CD4-positive, alpha-beta T cell treated with Interleukin-17A for 1 hour (primary cell): ENCODE results near the gene QRSL1.
"Not testable (repeated sequence)": the region's sequence is repeated elsewhere in the genome, so short reads cannot be mapped to it uniquely, and the experiment has no call there.

ENCODE experiments used
- DNase-seq: peaks from one replicate; pipeline ENCODE4 v3.0.0-alpha.2; 2020

Gene QRSL1

DNA sequence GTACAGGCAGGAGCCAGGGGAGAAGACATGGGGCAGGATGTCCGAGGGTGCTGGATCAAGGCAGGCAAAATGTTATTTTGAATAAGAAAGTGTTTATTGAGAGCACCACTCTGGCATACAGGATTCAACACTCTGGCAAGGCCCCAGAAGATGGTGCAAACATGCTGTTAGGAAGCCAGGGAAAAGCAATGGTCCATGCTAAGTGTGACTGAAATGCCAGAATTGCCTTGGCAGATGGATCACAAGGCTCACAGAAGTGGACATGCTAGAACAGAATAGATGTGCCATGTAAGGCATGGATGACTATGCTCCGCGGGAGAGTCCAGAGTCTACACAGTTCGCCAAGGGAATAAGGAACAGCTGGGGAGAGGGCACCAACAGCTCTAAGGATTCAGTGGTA, 54.6 kb downstream of the QRSL1 start:
- no peak for DNase-seq

DNA sequence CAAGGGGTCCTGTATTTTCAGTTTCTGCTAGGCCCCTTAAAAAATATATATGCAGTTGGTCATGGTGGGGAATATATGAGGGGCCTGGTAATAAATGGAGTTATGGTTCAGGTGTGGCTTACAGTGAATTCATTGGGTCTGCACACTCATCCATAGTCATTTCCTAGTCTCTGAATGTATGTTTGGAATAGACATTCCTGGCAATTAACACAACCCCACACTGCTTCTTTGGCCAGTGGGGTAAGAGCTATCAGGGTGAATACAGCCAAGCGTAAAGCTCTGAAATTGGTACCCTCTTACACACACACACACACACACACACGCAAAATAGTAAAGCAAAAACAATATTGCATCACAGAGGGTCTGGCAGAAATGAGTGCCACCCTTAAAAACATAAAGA, 56.5 kb downstream of the QRSL1 start:
- no peak for DNase-seq

DNA sequence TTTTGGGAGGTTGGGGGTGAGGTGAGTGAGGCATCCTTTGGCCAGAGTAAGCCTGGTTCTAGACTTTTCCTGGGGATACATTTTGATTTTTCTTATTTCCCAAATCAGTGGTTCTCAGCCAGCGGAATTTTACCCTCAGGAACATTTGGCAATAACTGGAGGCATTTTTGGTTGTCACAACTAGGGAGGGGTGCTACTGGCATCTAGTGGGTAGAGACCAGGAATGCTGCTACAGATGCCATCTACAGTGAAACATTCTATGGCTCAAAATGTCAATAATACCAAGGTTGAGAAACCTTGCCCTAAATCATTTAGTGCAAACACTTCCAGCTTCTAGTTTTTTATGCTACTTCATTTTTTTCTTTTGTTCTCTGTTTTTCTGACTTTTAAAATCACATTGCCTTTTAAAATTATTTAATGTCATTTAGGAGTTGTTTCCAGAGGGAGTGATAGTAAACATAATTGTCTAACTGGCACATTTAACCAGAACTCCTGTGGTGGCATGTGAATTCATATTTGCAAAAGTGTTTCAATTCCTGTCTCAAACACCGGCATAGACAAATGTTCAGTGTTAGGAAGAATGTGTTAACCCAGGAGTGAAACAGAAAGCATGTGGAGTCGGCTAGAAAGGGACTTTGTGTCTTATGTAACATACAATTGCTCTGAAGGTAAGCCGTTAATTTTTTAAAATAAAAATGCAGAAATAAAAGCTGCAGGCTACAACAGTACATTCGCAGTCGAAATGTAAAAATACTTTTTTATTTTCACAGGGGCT, 59.0 kb downstream of the QRSL1 start:
- DNase-seq: no peak

DNA sequence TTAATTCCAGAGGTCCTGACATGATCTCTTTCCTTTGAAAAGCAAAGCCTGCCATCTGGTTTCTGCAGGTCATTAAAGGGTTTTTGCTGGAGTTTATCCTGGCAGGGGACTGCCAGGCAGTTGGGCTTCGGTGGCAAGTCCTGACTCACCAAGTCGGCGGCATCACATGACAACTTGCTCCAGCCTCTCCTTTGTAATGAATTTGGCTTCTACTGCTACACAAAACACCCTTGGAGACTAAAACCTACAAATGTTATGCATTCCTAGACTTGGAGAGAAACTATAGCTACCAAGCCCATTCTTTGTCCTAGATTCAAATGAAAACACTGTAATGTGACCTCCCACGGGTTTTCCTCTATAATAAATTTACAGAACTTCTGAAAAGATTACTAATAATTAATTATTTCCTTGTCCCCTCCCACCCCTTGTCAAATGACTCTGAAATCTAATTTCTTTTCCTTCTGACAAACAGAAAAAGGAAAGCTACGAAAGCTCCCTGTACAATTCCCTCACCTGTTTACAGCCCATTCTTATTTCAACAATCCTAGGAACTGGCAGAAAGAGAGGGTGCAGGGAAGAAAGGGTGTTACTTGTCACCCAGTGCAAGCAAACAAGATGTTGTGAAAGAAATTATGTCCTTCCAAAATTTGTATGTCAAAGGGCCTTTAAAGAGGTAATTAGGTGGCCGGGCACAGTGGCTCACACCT, 62.9 kb downstream of the QRSL1 start:
- no peak for DNase-seq

DNA sequence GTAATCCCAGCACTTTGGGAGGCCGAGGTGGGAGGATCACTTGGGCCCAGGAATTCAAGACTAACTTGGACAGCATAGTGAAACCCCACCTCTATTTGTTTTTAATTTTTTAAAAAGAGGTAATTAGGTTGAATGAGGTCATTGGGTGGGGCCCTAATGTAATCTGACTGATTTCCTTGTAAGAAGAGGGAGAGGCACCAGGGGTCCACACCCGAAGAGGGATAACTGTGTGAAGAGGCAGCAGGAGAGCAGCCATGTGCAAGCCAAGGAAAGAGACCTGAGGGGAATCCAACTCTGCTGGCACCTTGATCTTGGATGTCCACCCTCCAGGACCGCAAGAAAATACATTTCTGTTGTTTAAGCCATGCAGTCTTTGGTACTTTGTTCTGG, 63.4 kb downstream of the QRSL1 start:
- DNase-seq: no peak

DNA sequence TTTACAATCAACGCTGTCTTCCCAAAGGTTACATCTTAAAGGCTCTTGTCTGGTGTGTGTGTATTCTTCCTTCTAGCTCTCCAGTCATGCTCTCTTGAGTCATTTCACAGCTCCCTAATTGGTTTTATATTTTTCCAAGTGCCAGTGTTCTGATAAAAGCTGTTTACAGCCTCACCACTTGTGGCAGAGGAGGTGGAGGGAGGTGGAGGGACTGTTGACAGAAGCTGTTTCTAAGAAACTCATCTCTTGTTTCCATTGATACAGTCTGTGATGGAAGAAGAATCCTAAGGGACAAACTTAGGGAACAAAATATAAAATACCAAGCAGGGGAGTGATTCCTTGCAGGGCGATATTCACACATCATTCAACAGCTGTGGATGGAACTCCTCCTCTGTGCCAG, 64.0 kb downstream of the QRSL1 start:
- no peak for DNase-seq

DNA sequence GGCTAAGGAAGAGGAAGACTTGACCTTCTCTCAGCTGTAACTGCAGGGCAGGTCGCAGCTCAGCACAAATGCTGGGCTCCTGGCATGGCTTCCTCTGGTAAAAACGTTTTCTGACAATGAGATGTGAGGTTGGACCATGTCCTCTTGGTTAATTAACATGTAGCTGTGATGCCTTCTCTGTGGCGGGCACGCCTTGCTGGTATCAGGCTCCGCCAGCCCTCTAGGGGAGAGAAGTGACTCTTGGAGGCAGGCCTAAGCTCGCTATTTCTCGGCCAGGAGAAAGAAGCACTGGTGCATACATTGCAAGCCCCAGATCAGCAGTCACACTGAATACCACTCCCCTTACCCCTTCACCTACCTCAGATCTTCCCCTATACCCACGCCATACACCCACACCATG, 65.0 kb downstream of the QRSL1 start:
- DNase-seq: no peak

DNA sequence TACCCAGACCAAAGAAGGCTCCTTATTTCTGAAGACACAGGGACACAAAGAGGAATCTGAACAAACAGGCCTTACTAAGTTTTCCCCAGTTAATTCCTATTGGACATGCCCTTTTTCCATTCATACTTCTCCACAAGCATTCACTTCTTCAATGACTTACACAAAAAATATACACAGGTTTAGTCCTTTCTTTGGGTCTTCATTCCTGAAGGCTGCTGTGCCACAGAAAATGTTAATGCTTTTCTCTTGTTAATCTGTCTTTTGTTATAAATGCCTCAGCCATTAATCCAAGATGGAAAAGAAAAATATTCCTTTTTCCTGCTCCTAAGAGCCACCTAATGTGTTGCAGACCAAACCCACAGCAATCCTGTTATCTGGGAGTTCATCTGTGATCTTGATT, 71.2 kb downstream of the QRSL1 start:
- no peak for DNase-seq

DNA sequence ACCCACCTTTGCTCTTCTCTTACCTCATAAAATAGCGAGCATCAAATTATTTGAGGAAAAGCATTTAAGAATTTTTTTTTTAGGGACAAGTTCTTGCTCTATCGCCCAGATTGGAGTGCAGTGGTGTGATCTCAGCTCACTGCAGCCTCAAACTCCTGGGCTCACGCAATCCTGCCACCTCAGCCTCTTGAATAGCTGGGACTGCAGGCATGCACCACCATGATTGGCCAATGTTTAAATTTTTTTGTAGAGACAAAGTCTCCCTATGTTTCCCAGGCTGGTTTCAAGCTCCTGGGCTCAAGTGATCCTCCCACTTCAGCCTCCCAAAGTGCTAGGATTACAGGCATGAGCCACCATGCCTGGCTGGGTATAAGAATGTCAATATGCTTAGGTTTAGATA, 71.8 kb downstream of the QRSL1 start:
- not testable (repeated sequence) for DNase-seq

DNA sequence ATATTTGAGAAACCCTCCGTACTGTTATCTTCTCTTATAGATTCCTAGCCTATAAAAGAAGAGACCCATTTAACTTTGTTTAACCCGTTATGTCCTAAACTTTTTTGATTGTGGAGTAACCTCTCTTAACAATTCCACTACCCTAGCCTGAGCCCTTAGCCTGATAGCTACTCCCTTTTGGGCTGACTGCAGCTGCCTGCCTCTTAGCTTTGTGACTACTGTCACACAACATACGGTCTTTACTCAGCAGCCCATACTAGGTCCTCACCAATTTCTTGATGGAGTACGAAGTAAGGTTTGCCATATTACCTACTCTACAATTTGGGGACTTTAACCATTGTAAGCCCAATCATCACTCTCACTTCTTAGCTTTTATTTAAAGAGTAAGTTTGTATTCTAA, 72.7 kb downstream of the QRSL1 start:
- DNase-seq: no peak

DNA sequence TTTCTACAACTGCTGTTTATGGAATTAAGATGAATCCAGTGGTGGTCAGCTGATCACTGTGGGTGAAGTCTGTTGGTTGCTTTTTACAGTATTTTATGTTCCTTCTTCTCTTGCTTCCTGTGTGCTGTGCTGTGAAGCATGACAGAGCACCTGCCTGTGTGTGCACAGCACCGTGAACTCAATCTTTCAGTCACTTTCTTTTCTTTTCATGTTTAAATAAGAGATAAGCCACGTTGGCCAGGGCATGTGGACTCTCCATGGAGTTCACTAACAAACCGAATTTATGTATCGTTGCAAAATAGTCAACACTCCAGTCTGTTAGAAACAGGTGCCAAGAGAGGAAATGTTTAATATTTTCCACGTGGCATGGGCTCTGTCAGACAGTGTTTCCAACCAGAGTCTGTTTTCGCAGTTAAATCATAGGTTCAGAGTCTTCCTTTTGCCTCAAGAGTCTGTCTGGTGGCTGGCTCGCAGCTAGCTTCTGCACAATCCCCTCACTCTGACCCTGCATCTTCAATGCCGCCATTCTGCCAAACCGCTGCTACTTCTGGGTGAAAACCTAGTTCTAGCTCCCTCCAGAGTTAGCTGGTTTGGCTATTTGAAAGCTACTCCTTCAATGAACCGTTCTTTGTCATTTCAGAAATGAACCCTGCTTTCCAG, 73.2 kb downstream of the QRSL1 start:
- DNase-seq: no peak

DNA sequence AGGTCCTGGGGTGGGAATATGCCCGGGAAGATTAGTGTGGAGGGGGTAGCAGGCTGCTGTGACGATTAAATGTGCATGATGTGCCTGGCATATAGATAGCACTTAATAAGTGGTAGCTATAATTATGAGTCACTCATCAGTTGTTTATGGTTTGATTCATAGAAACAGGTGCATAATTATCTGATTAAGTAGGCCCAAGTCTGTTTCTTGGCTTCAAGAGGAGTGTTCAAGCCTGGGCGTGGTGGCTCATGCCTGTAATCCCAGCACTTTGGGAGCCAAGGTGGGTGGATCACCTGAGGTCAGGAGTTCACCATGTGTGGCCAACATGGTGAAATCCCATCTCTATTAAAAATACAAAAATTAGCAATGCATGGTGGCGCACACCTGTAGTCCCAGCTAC, 74.9 kb downstream of the QRSL1 start:
- no peak for DNase-seq

DNA sequence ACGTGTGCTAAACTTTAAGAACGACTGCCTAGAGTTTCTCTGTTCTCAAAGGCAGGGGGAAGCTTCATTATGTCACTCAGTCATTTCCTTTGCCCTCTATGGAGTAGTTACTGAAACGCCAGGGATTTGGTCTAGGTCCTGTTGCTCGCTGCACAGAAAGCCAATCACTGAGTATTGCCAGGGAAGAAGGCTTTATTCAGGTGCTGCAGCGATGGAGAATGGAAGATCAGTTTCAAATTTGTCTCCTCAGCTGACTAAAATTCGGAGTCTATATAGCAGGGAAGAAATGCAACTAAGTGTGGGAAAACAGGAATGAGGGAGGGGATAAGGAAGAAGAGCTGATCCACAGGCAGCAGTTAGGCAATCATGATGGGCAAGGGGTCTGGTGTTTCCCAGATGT, 75.8 kb downstream of the QRSL1 start:
- no peak for DNase-seq

DNA sequence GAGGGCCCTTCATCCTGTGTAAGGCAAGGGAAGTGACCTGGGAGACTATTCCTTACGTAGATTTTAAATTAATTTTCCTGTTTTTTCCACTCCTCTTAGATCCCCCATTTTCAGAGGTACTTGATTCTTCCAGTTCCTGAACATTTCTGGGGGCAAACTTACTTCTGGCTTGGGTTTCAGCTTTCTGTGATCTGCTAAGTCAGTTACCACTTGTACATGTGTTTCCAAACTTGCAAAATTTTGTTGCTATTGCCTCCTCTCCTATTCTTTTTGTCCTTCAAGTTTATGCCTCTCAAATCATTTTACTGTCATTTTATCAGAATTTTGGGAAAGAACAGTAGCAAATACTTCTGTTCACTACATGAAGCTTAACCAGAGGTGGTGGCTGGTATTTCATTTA, 81.2 kb downstream of the QRSL1 start:
- no peak for DNase-seq

DNA sequence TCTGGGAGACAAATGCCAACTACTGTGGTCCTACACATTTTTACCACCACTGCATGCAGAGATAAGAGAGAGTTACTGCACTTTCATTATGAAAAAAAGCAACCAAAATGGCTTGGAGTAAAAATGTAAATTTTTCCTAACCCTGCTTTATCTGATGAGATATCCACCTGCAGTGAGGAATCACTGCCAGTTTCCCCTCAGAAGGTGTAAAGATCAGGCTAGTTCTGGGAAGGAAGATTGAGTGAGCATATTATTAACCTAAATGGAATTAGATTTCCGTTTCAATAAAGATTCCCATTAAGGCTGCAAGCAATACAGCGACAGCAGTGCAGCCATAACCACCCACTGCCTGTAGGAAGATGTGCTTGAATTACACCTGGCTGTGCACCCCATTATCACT, 84.9 kb downstream of the QRSL1 start:
- no peak for DNase-seq

DNA sequence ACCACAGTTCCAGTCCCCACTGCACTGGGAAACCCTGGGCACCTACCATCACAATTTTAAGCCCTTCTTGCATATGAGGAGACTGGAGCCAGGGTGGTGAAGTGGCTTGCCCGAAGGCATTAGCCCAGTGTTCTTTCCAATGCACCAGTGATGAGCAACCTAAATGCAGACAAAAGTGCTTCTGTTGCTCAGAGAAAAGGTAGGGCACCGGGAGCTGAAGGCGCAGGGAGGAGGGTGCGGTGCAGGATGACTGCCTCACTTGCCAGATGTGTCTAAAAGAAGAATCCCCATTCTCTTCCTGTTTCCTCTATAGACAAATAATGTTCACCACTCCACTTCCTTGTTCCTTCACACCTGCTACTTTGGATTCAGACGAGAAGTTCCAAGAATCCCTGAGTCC, 86.5 kb downstream of the QRSL1 start:
- DNase-seq: no peak

DNA sequence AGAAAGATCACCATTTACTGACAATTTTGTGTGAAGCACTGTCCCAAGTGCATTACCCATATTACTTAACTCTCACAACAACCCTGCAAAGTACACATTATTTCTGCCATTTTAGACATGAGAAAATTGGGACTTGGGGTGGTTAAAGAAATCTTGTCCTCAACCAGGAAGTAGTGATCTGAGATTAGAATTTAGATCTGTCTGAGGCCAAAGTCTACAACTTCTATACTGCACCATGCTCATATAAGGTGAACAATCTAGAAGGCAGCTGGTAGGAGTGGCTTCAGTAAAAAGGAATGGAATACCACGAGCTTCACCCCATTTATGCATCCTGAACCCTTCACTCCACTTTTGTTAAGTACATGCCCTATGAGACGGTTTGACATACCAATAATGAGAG, 87.6 kb downstream of the QRSL1 start:
- DNase-seq: no peak
